Neural progenitor cell (in vitro differentiated cells): ENCODE data around the gene SCFD2.

Source experiments
- EZH2phosphoT487 ChIP-seq: fragments of 200-600 bp; sonication (generic); IDR thresholded peaks from 2 replicates; pipeline ENCODE4 v1.6.1; 2017; ENCODE audit warnings: antibody characterized with exemption
- TF ChIP-seq, protein P1 (sequence below): fragments of 200-600 bp; sonication (generic); IDR thresholded peaks from 2 replicates; pipeline ENCODE4 v1.5.1; 2017; ENCODE audit warnings: antibody characterized with exemption, mild to moderate bottlenecking

DNA sequence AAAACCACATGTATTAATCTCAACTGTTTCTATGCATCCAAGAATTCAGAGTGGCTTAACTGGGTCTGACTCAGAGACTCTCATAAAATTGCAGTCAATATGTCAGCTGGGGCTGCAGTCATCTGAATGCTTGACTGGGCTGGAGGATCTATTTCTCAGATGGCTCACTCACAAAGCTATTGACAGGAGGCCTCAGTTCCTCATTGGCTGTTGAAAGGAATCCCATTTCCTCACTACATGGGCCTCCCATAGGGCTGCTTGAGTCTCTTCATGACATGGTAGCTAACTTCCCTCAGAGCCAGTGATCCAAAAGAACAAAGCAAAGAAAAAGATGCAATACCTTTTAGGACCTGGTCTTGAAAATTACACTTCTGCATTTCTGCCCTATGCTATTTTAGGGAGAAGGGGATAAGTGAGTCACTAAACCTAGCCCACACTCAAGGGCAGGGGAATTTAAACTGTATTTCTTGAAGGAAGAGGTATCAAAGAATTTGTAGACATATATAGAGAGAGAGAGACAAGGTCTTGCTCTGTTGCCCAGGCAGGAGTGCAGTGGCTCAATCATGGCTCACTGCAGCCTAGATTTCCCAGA lies 9.8 kb downstream of the SCFD2 start:
- TF ChIP-seq, protein P1, sequence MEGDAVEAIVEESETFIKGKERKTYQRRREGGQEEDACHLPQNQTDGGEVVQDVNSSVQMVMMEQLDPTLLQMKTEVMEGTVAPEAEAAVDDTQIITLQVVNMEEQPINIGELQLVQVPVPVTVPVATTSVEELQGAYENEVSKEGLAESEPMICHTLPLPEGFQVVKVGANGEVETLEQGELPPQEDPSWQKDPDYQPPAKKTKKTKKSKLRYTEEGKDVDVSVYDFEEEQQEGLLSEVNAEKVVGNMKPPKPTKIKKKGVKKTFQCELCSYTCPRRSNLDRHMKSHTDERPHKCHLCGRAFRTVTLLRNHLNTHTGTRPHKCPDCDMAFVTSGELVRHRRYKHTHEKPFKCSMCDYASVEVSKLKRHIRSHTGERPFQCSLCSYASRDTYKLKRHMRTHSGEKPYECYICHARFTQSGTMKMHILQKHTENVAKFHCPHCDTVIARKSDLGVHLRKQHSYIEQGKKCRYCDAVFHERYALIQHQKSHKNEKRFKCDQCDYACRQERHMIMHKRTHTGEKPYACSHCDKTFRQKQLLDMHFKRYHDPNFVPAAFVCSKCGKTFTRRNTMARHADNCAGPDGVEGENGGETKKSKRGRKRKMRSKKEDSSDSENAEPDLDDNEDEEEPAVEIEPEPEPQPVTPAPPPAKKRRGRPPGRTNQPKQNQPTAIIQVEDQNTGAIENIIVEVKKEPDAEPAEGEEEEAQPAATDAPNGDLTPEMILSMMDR: no peak
- TF ChIP-seq EZH2phosphoT487: no peak
